ENCODE data around the gene VRK1.

GRCh38 chr14:96847451-96847850 is 50.3 kb downstream of the VRK1 start:
- TF ChIP-seq CTCF (IDR thresholded peaks at IDR 0.05): no peak
- no peak for TF ChIP-seq SIN3A (IDR thresholded peaks at IDR 0.05; ENCODE audit: borderline replicate concordance, insufficient read depth, low read depth, low read length)
- no peak for TF ChIP-seq TCF7L2 (IDR thresholded peaks at IDR 0.05; ENCODE audit: low read depth, low read length)
- no peak for TF ChIP-seq POLR2AphosphoS5 (IDR thresholded peaks at IDR 0.05; ENCODE audit: low read depth, low read length)

Measured in Panc1 (cell line).